IgD-negative memory B cell (primary cell): ENCODE measurements around the gene NRSN2. TPM values are rescaled to one million over a fixed set of nuclear protein-coding genes. Genes with fewer than 3 reads are reported as not detected.

Experiments used
- H3K27ac Mint-ChIP-seq, 3 donors: one replicate each; pipeline ENCODE4 v1.8.0; 2020 to 2022; ENCODE audit warnings: mild to moderate bottlenecking in 3 of 3, mixed read lengths in 3 of 3, moderate library complexity in 1 of 3
- H3K27me3 Mint-ChIP-seq: one replicate; pipeline ENCODE4 v1.8.0; 2021; ENCODE audit warnings: mixed read lengths
- H3K36me3 Mint-ChIP-seq: one replicate; pipeline ENCODE4 v1.8.0; 2020; ENCODE audit warnings: mild to moderate bottlenecking, mixed read lengths
- H3K4me1 Mint-ChIP-seq, 3 donors: one replicate each; pipeline ENCODE4 v1.8.0; 2020 to 2022; ENCODE audit warnings: mixed read lengths in 3 of 3, mild to moderate bottlenecking in 1 of 3
- H3K4me3 Mint-ChIP-seq, 4 donors: one replicate each; pipeline ENCODE4 v1.8.0; 2020 to 2022; ENCODE audit warnings: mild to moderate bottlenecking in 4 of 4, mixed read lengths in 4 of 4, moderate library complexity in 3 of 4
- H3K9me3 Mint-ChIP-seq, 3 donors: one replicate each; pipeline ENCODE4 v1.8.0; 2020 to 2021; ENCODE audit warnings: mixed read lengths in 3 of 3, mild to moderate bottlenecking in 1 of 3
- polyA plus RNA-seq: library from polyadenylated mRNA; unstranded; fragments of 300-500 nt; fragmentation: Illumina TruSeq; gene quantifications from one replicate; pipeline ENCODE4 v1.2.3, GENCODE V29; 2021

NRSN2 gene
- polyA plus RNA-seq, 1 donor from 2014 or later, result 6.2 TPM

DNA sequence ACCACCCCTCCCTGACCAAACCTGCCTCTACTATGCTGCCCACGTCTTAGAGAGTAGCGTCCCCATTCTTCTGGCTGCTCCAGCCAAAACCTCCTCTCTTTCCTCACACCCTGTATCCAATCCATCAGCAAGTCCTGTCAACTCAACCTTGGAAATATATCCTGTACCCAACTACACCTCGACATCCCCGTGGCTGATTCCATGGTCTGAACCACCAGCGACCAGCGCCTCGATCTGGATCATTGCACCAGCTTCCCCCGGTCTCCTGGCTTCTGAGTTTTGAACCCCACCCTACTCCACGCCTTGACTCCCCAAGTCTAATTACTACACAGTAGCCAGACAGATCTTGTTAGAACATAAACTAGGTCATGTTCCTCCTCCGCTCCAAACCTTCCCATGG is 9.8 kb downstream of the NRSN2 start:
- H3K9me3 Mint-ChIP-seq, result no peaks in the 10 kb centered on the region
- H3K36me3 Mint-ChIP-seq, result no peaks in the 10 kb centered on the region
- no peak overlapping the region for H3K4me3 Mint-ChIP-seq
- peak overlapping the region in 1 of 3 donors; percentile 19 for H3K27ac Mint-ChIP-seq
- peaks cover 19 to 21% (median 20%) of the 10 kb centered on the region in 3 donors for H3K4me1 Mint-ChIP-seq
- H3K27me3 Mint-ChIP-seq, result no peaks in the 10 kb centered on the region

DNA sequence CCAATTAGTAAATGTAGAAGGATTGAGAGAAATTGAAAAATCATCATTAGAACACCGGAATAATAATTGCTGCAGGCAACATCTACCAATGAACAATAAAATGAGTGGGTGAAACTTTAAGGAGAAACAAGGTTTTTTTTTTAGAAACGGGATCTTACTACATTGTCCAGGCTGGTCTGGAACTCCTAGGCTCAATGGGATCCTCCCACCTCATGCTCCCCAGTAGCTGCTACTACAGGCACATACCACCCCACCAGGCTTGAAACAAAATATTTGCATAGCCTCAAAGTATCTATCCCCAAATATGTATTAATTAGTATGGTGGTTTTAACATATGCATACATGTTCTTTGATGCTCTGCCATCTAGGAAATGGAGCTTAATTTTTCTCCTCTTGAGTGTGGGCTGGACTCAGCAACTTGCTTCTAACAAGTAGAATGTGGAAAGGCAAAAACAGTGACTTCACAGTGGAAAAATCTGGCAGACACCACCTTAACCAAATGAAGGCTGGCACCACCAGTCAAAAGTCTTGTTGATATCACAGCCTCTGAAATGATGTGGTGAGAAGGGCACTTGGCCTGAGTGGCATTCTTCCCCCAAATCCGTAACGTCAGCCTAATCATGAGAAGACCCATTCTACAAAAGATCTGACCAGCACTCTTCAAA is 12.1 kb downstream of the NRSN2 start:
- peak overlapping the region in 1 of 3 donors; percentile 28 for H3K27ac Mint-ChIP-seq
- no peak overlapping the region for H3K4me3 Mint-ChIP-seq
- no peaks in the 10 kb centered on the region for H3K27me3 Mint-ChIP-seq
- peaks cover 24 to 29% (median 27%) of the 10 kb centered on the region in 3 donors for H3K4me1 Mint-ChIP-seq
- H3K9me3 Mint-ChIP-seq, result no peaks in the 10 kb centered on the region
- no peaks in the 10 kb centered on the region for H3K36me3 Mint-ChIP-seq

- Mint-ChIP-seq H3K27ac (peak overlapping the region in 2 of 3 donors; percentile 32 to 78), H3K27me3 (no peaks in the 10 kb centered on the region), H3K36me3 (no peaks in the 10 kb centered on the region), H3K4me3 (peak overlapping the region in 3 of 4 donors; percentile 51 to 86 (median 53)), H3K9me3 (no peaks in the 10 kb centered on the region), H3K4me1 (peaks cover 24 to 32% (median 29%) of the 10 kb centered on the region in 3 donors)
Observed at GRCh38 chr20:361561-361960, 14.7 kb downstream of the NRSN2 start.

DNA sequence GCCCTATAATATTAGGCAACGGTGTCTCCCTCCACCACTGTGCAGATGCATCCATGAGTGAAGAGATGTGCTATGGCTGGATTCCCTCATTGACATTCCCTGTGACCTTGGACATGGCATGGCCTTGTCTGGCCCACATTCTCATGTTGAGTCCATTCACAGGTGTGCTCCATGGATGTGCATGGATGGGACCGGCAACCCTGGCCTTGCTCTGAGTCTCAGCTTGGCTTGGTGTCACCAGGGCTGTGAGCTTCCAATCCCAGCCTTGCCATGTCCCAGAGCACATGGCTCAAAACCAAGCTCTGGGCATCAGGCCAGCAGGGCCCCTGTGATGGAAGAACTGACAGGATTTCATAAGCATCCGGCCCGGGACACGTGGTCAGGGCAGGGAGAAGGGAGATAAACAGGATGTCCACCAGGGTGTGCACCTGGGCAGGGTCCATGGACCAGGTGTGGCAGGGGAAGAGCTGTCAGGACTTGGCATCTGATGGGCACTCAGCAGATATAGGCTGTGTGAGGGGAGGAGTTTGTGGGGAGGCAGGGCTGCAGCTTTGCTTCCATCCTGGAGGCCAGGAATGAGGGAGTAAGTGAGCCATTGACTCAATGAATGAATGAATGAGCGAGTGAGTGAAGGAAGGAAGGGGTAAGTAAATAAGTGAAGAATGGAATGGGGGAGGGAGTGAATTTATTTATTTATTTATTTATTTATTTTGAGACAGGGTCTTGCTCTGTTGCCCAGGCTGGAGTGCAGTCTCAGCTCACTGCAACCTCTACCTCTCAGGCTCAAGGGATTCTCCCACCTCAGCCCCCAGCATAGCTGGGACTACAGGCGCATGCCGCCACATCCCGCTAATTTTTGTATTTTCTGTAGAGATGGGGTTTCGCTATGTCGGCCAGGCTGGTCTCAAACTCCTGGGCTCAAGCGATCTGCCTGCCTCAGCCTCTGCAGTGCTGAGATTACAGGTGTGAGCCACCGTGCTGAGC is 15.7 kb downstream of the NRSN2 start:
- Mint-ChIP-seq H3K9me3 (no peaks in the 10 kb centered on the region), H3K27ac (no peak overlapping the region), H3K4me1 (peaks cover 24 to 32% (median 25%) of the 10 kb centered on the region in 3 donors), H3K36me3 (peaks cover 2% of the 10 kb centered on the region), H3K27me3 (no peaks in the 10 kb centered on the region), H3K4me3 (peak overlapping the region in 2 of 4 donors; percentile 2 to 67)

GRCh38 chr20:363319-364078 is 16.6 kb downstream of the NRSN2 start:
- H3K4me1 Mint-ChIP-seq, result peaks cover 24 to 31% (median 25%) of the 10 kb centered on the region in 3 donors
- H3K27me3 Mint-ChIP-seq, result peaks cover 1% of the 10 kb centered on the region
- H3K9me3 Mint-ChIP-seq, result no peaks in the 10 kb centered on the region
- H3K4me3 Mint-ChIP-seq, result no peak overlapping the region
- H3K27ac Mint-ChIP-seq, result no peak overlapping the region
- peaks cover 2% of the 10 kb centered on the region for H3K36me3 Mint-ChIP-seq

GRCh38 chr20:364905-365794 is 18.2 kb downstream of the NRSN2 start:
- H3K27ac Mint-ChIP-seq, result no peak overlapping the region
- H3K9me3 Mint-ChIP-seq, result no peaks in the 10 kb centered on the region
- peaks cover 2% of the 10 kb centered on the region for H3K27me3 Mint-ChIP-seq
- H3K36me3 Mint-ChIP-seq, result peaks cover 2% of the 10 kb centered on the region
- peak overlapping the region in 1 of 4 donors; percentile 15 for H3K4me3 Mint-ChIP-seq
- peaks cover 15 to 24% (median 19%) of the 10 kb centered on the region in 3 donors for H3K4me1 Mint-ChIP-seq

DNA sequence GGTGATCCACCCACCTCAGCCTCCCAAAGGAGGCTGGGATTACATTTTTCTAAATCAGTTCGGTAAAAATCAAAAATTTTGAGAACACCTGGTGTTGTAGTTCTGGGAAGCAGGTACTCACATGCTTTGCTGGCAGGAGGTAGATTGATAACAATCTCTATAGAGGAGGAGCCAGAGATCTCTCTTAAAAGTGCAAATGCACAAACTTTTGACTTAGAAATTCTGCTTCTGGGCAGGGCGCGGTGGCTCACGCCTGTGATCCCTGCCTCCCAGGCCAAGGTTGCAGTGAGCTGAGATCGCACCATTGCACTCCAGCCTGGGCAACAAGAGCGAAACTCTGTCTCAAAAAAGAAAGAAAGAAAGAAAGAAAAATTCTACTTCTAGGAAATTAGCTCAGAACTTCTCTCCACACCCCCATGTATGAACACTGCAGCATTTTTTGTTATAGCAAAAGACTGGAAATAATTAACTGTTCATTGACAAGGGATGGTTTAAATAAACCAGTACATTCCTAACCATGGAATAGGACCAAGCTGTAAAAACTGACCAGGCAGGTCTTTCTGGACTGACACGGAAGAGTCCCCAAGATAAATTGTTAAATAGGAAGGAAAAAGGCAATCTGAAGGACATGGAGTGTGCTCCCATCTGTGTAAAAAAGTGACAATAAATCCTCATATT is 19.3 kb downstream of the NRSN2 start:
- H3K27ac Mint-ChIP-seq, result no peak overlapping the region
- H3K4me3 Mint-ChIP-seq, result no peak overlapping the region
- H3K36me3 Mint-ChIP-seq, result peaks cover 2% of the 10 kb centered on the region
- H3K9me3 Mint-ChIP-seq, result no peaks in the 10 kb centered on the region
- peaks cover 10 to 18% (median 14%) of the 10 kb centered on the region in 3 donors for H3K4me1 Mint-ChIP-seq
- H3K27me3 Mint-ChIP-seq, result peaks cover 2% of the 10 kb centered on the region

DNA sequence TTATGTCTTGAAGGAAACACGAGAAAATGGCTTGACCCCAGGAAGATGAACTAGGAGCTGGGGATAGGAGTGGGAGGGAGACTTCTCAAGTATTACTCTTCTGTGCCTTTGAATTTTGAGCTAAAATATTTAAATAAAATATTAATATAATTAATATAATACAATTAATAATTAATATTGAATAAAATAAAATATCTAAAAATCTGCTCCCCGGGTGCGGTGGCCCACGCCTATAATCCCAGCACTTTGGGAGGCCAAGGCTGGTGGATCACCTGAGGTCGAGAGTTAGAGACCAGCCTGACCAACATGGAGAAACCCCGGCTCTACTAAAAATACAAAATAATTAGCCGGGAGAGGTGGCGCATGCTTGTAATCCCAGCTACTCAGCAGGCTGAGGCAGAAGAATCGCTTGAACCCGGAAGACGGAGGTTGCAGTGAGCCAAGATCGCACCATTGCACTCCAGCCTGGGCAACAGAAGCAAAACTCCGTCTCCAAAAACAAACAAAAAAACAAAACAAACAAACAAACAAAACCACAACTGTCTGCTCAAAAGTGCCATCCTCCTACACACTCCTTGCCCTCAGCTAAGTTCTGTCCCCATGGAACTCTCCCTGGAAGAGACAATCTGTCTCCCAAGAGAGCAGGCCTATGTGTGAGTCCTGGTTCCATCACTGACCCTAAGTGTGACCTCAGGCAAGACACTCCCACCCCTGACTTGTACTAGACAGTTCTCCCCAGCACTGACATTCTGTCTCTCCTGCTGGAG is 20.0 kb downstream of the NRSN2 start:
- Mint-ChIP-seq H3K27me3 (peaks cover 2% of the 10 kb centered on the region), H3K4me3 (no peak overlapping the region), H3K9me3 (no peaks in the 10 kb centered on the region), H3K36me3 (peaks cover 2% of the 10 kb centered on the region), H3K4me1 (peaks cover 4 to 11% (median 6%) of the 10 kb centered on the region in 3 donors), H3K27ac (no peak overlapping the region)

GRCh38 chr20:367486-367887 is 20.6 kb downstream of the NRSN2 start:
- no peak overlapping the region for H3K27ac Mint-ChIP-seq
- H3K4me1 Mint-ChIP-seq, result peaks cover 1 to 8% (median 2%) of the 10 kb centered on the region in 3 donors
- no peak overlapping the region for H3K4me3 Mint-ChIP-seq
- no peaks in the 10 kb centered on the region for H3K9me3 Mint-ChIP-seq
- peaks cover 2% of the 10 kb centered on the region for H3K27me3 Mint-ChIP-seq
- H3K36me3 Mint-ChIP-seq, result peaks cover 2% of the 10 kb centered on the region

DNA sequence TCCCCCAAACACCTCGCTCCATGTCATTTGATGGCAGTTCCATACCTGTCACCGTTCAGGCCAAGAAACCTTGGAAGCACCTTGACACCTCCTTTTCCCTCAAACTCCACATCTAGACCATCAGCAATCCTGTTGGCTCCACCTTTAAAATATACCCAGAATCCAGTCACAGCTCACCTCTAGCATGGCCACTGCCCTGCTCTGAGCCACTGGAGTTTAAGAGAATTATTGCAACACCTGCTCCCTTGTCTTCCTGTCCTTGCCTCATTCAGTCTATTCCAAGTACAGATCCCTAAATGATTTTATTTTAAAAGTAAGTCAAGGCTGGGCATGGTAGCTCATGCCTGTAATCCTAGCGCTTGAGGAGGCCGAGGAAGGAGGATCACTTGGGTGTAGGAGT is 22.0 kb downstream of the NRSN2 start:
- Mint-ChIP-seq H3K9me3 (no peaks in the 10 kb centered on the region), H3K27ac (peak overlapping the region in 1 of 3 donors; percentile 76), H3K36me3 (peaks cover 2% of the 10 kb centered on the region), H3K4me1 (peaks cover 0 to 6% (median 0%) of the 10 kb centered on the region in 3 donors), H3K4me3 (no peak overlapping the region), H3K27me3 (peaks cover 2% of the 10 kb centered on the region)

DNA sequence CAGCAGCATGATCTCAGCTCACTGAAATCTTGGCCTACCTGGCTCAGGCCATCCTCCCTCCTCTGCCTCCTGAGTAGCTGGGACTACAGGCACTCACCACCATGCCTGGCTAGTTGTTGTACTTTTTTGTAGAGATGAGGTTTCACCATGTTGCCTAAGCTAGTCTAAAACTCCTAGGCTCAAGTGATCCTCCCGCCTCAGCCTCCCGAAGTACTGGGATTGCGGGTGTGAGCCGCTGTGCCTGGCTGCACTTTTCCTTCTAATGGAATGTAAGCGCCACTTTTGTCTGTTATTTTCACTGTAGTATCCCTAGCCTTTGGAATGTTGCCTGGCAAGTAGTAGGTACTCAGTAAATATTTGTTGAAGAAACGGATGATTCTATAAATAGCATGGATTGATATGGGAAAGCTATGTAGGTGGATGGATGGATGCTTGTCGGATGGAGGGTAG is 23.3 kb downstream of the NRSN2 start:
- peaks cover 2% of the 10 kb centered on the region for H3K36me3 Mint-ChIP-seq
- H3K27me3 Mint-ChIP-seq, result peaks cover 2% of the 10 kb centered on the region
- H3K27ac Mint-ChIP-seq, result no peak overlapping the region
- no peaks in the 10 kb centered on the region for H3K9me3 Mint-ChIP-seq
- no peak overlapping the region for H3K4me3 Mint-ChIP-seq
- H3K4me1 Mint-ChIP-seq, result peaks cover 0 to 2% (median 0%) of the 10 kb centered on the region in 3 donors

DNA sequence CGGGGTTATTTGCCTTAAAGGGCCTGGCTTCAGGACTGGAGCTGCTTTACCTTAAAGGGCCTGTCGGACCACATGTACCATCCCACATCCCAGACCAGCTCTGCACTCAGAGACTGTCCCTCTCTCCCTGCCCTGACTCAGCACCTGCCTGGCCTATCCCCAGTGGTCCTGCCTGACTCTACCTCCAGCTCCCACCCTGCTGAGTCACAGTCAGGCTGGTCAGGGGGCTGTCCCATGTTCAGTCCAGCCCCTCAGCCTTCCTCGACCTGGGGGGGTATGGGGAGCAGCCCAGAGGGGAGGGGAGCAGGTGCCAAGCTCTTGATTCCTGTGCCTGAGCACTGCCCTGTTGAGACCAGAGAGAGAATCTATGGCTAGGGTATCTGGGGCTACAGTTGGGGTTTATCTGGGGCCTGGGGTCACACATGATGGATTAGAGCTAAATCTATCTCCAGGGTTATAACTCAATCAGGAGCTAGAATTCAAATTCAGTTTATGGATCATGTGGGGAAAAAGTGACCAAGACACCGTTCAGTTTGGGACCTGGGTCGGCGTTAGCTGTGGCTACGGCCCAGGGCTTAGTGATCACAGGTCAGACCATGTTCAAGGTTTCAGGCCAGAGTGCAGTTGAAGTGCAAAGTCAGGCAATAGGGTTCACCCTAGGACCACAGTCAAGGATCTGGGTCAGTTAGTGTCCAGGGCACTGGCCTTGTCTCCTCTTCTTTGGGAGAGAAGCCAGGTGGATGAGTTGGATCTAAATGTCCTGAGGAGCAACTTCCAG is 24.3 kb downstream of the NRSN2 start:
- Mint-ChIP-seq H3K4me3 (no peak overlapping the region), H3K27ac (no peak overlapping the region), H3K36me3 (peaks cover 2% of the 10 kb centered on the region), H3K4me1 (no peaks in the 10 kb centered on the region), H3K27me3 (peaks cover 2% of the 10 kb centered on the region), H3K9me3 (no peaks in the 10 kb centered on the region)
